Left cardiac atrium (tissue), 4 donors: Measurements from ENCODE around the gene RHAG. TPM values are rescaled to one million over a fixed set of nuclear protein-coding genes. Genes with fewer than 3 reads are reported as not detected.
"Not testable (repeated sequence)": the region's sequence is repeated elsewhere in the genome, so short reads cannot be mapped to it uniquely, and the experiment has no call there.

Source experiments
- ATAC-seq, 2 donors: fragments of 200-7000 bp; cut with Tn5 transposase; one replicate each; pipeline ENCODE4 v1.9.1; 2020; ENCODE audit warnings: mild to moderate bottlenecking in 2 of 2, moderate library complexity in 2 of 2
- DNase-seq: peaks from one replicate; pipeline ENCODE4 v3.0.0-alpha.2; 2020
- intact Hi-C, 2 donors: fragments of 100-400 bp; cut with DNase I; formaldehyde crosslinking; loops; one replicate each; pipeline versions ENCODE4 v1.14.1 to v1.15.1; 2022 to 2023
- long read RNA-seq: library from polyadenylated mRNA; unstranded; transcript quantifications from one replicate; pipeline ENCODE4 v2.0.0, GENCODE V29; 2021
- total RNA-seq, 2 donors: library from RNA; stranded (reverse); fragmentation: NEBNext Ultra II Directional; extraction: Animal tissue kit (Norgen Biotek cat#: 25700); gene quantifications; one replicate each; pipeline ENCODE4 v1.2.1, GENCODE V29; 2021
- donor health status: DM: no; HTN: yes; CAD: no.
- donor health status: DM: no; HTN: yes; CAD: no; lungs with severe emphysema.
- donor health status: DM: yes; HTN: yes; CAD: no.
- donor health status: Dilated cardiomyopathy.

Gene RHAG
- total RNA-seq: under 1 TPM; 0.60 to 0.97 TPM
- long read RNA-seq, partial matches to known transcripts: 0 of 1 reads
- long read RNA-seq, other reads (novel, unspliced or antisense): 0 of 1 reads

DNA sequence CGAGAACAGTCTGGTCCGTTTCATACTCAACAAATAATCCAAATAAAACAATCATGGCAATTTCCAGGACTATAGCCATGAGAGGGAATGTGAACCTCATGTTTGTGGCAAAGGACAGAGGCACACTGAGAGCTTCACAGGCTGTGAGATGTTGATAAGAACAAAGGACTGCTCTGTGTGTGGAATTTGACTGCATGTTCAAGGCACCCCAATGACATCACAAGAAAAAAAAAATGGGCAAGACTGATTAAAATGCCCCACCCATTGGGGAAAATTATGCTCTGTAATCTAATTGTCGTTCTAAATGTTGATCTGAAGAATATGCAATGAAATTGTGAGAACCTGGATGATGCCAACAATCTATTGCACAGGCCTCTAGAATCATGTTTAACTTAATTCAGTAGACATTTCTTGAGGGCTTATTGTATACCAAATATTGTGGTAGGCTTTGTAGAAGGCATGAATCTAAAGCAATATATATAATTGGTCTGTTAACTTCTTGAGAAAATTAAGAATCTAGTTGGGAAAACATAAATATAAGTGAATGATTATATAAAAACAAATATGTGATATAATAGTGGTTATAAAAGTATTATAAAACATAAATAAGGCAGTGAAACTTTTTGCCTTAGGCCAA lies at the start of gene RHAG:
Gene RHAG (minus strand): TSS at position 127 of the 637 bp plus-strand sequence. CDS start 27 bp downstream, at position 100.
- no peak for DNase-seq
- no peak for ATAC-seq
- intact Hi-C loops: no loop called here

DNA sequence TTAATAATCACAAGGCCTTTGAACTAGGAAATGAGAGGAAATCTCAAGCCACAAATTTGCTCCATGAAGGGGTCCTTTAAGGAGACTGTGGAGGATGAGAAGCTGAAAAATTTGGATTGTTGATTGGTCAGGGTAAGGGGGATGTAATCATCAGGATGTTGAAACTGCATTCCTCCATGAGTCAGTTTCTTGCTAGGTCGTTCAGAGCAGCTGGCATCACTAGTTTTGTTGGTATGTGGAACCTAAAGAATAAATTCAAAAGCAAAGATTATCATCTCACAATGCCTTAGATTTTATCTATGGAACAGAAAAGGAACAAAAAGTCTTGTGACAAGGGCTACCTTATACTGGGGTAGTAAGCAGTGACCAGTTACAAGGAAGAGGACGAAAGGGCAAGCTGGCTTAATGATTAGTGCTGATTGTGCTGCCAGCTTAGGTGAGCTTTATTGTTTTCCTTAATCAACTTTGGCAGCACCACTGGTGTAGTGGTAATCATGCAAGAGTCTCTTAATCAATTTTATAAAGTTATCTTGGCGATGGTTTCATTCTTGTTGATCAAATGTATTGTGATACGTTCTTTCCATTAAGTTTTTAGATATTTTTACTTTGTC lies 40.1 kb upstream of the RHAG start:
- no peak for ATAC-seq
- intact Hi-C loops: no loop called here
- no peak for DNase-seq

DNA sequence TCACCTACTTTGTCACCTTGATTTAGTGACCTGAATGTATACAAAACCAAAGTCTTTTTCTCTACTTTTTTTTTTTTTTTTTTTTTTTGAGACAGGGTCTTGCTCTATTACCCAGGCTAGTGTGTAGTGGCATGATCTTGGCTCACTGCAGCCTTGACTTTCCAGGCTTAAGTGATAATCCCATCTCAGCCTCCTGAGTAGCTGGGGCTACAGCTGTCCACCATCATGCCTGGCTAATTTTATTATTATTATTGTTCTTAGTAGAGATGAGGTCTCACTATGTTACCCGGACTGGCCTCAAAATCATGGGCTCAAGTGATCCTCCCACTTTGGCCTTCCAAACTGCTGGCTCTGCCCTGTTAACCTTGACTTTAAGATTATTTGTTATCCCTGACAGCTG lies 39.2 kb upstream of the RHAG start:
- no peak for ATAC-seq
- DNase-seq: no peak
- intact Hi-C loops: no loop called here

DNA sequence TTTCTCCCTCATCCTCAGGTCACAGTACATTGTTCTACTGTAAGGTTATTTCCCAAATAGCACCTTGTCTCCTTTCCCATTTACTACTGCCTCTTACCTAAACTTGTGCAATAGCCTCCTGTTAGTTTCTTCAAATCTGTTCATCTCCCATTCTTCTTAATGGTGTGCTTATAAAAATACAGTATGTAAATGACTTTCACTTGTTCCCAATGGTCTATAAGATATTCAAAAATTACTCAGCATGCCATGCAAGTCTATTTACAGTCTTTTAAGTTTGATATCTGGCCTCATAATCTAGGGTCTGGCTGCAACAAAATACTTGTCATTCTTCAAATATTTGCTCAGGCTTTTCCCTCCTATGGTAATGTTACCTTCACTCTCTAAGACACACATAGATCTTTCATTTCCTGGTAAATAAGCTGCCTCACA lies 31.5 kb upstream of the RHAG start:
- no peak for ATAC-seq
- no peak for DNase-seq
- intact Hi-C loops: no loop called here

DNA sequence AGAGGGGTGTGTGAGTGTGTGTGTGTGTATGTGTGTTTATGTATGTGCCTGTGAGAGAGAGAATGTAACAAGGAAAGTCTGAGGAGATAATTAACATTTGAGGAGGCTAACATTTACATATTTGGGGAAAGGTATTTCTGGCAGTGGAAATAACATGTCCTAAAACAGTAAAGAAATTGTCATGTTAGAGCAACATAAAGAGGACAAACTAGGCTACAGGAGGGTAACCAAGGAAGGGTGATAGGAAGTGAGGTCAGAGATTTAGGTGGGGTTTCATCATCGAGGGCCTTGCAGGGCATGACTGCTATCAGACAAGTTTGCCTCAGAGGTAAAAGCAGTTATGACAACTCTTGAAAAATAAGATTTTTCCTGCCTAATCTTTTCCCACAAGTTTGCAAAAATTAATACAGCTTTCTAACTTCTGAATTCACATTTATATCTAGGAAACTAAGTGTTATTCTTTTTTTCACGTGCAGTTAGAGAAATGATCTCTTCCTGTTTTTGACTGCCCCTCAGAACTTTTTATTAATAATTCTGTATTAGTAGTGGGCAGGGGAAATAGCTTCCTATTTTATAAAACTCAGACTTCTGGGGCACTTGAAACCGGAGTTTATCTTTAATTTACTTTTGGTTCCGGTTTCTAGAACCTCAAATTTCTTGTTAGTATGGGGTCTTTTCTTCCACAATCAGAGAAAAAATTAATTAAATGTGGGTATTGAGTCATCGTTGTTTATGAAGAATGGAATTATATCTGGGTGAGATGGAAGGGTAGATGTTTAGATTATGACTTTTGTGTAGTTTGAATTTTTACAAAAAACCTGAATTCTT lies 30.5 kb upstream of the RHAG start:
- intact Hi-C loops: no loop called here
- DNase-seq (no peak), ATAC-seq (no peak)

DNA sequence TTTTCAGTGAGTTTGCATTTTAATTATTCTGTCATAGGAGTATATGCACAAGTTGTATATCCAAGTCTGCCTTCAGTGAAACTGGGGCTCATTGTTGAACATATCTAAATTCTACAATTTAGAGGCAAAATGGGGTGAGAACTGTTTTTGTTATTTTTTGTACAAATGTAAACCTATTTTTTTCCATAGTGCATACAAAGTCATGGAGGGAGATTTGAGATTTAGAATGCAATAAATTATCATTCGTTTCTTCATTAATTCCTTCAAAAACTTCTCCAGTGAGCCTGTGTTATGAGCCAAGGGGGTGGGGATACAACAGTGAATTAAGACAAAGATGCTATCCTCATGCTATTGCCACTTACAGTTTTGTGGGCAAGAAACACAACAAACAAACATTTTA lies 29.8 kb upstream of the RHAG start:
- DNase-seq (no peak), ATAC-seq (no peak)
- intact Hi-C loops: no loop called here

DNA sequence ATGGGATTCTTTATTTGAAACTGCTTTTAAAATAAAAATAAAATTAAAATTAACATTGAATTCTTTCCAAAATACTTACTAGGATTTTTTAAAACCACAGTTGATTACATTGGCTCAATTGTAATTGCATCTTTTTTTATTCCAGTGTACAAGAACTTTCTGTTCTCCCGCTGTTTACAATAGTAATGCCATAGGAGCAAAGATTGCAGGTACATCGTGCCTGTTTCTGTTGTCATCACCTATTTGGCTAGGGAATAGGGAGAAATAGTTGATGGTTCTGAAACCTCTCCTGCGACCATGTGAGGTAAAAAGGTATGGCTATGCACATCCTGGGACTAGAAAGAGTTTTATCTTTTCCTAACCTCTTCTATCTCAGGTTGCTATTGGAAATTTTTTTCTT lies 28.2 kb upstream of the RHAG start:
- ATAC-seq (no peak), DNase-seq (no peak)
- intact Hi-C loops: no loop called here

DNA sequence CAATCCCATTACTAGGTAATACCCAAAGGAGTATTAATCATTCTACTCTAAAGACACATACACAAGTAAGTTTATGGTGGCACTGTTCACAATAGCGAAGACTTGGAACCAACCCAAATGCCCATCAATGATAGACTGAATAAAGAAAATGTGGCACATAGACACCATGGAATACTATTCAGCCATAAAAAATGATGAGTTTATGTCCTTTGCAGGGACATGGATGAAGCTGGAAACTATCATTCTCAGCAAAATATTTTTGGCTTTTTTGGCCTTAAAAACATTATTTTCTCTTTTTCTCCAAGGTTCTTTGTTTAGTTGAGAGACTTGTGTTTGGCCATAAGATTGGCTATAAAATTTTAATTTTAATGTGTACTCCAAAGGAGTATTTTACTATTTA lies 27.4 kb upstream of the RHAG start:
- not testable (repeated sequence) for DNase-seq, ATAC-seq

DNA sequence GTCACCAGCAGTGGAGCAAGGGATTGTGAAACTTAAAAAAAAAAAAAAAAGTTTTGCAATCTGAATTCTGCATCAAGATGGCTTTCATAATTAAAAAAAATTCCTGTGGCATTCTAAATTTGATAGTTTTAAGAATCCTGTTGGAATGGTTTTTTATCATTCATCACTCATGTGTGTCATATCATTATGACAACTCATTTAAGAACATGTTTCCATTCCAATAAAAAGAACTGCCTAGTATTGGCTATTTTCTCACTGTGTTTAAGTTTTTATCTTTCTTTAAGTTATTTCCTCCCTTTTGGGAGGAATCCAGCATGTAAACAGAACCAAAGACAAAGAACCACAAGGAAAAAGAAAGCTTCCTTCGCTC lies 26.2 kb upstream of the RHAG start:
- no peak for ATAC-seq
- intact Hi-C loops: no loop called here

More for the DNA sequence above, 27.4 kb upstream of the RHAG start:
- intact Hi-C loops: not testable (repeated sequence)

DNA sequence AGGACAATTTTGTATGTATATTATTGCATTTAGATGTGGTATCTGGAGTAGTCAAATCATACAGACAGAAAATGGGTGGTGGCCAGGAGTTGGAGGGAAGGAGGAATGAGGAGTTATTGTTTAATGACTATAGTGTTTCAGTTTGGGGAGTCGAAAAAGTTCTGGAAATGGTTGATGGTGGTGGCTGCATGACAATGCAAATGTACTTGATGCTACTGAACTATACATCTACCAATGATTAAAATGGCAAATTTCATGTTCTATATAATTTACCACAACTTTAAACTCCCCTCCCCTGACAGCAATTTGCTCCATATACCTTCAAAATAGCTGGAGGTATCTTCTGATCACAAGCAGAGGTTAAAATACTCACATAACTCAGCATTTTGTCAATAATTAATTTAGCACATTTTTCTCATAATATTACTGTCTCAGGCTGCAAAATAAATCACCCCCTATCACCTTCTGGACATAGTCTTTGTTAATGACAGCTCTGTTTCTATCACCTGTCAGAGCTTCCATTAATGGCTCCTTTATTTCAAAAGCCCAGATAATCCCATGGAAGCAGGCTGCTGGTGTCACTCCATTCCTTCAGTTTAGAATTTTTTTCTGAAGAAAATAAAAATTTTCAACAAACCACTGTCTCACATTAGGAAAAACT lies 25.7 kb upstream of the RHAG start:
- DNase-seq (no peak), ATAC-seq (no peak)
- intact Hi-C loops: no loop called here

More for the DNA sequence above, 26.2 kb upstream of the RHAG start:
- DNase-seq: no peak

DNA sequence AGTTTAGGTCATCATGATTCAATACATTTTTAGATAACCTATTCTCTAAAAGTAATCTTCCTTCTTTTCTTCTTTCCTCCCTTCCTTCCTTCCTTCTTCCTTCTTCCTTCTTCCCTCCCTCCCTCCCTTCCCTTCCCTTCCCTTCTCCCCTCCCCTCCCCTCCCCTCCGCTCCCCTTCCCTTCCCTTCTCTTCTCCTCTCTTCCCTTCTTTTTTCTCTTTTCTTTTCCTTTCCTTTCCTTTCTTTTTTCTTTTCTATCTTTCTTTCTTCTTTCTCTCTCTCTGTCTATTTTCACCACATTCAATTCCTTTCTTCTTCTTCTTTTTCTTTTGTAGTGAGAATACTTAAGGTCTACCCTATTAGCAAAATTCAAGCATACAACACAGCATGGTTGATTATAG lies 17.3 kb upstream of the RHAG start:
- DNase-seq: no peak
- no peak for ATAC-seq
- intact Hi-C loops: no loop called here

DNA sequence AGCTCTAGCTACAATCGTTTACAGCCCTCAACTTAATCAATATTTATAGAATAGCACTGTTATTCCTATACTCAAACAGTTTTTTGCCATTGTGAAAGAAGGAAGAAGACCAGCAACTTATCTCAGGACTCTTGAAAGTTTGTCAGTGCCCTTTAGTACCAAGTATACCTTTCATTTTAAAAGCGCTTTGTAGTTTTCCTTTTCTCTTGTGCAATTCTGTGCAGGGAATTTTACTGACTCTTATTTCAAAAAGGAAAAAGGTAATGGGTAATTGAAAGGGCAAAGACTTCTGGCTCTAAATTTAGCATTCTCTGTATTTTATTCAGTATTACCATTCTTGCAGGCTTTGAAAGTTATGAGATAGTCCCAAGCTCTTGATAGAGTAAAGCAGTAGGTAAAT lies 16.8 kb upstream of the RHAG start:
- no peak for ATAC-seq
- no peak for DNase-seq
- intact Hi-C loops: no loop called here

DNA sequence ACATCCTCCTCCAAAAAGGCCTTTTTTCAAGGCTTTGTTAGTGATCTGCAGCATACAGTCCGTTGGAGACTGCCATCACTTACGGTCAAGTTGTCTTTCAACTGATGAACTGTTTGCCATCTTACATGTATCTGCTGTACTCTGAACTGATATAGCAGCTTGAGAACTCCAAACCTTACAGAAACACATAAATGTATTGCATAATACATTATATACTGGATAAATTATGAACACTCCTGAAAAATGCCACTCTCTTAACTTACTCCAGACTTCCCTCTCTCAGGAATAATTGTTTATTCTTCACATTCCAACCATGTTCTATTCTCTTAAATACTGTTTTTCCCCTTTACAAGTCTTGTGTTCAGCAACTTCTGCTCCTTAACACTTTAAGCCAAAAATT lies 14.6 kb upstream of the RHAG start:
- intact Hi-C loops: no loop called here
- DNase-seq (no peak), ATAC-seq (no peak)

DNA sequence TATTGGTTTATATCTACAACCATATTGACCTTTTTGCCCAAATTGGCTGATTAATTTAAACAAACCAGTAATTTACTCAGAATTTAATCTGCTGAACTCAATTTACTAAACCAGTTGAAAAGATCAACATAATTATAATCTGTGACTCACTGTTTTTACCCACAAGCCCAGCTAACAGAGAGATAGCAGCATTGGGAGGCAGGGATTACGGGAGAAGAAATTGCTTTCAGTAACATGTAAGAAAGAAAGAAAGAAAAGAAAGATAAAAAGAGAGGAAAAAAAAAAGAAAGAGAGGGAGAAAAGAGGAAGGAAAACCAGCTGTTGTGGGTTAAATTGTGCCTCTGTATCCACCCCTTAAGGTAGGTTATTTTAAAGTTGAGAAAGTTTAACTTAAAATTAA lies 13.3 kb upstream of the RHAG start:
- no peak for ATAC-seq
- intact Hi-C loops: no loop called here

DNA sequence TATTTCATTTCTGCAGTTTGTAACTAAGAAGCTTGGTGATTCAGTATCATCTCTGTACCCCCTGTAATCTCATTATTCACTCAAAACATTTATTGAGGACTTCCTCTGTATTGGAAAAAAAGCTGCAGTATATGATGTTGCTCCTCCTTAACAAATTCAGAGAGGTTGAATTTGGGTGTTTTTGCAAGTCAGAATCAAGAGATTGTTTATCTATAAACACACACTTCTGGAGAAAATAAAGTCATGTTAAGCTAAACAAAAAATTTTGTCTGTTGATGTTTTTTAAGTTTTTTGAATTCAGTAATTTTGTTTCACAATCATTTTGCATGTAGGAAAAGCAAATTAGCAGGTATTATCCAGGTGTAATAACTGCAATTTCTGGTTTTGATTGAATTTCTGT lies 11.4 kb upstream of the RHAG start:
- ATAC-seq: no peak
- intact Hi-C loops: no loop called here
- no peak for DNase-seq

More for the DNA sequence above, 13.3 kb upstream of the RHAG start:
- no peak for DNase-seq

DNA sequence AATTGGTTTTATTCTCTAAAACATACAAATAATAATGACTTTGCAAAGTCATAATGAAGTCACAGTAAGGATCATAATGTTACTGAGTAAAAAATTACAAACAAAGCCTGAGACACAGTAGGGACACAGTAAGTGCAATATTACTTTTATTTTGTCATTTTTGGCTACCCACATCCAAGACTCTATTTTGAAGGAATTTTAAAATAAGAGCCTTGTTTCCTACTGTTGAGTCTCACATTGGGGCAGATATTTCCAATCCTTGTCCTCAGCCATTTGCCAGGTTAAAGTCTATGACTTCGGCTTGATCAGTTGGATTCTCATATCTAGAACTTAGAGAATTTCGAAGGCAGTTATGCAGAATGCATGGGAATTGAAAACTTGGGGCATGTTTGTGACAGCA lies 10.8 kb upstream of the RHAG start:
- DNase-seq (no peak), ATAC-seq (no peak)
- intact Hi-C loops: no loop called here

DNA sequence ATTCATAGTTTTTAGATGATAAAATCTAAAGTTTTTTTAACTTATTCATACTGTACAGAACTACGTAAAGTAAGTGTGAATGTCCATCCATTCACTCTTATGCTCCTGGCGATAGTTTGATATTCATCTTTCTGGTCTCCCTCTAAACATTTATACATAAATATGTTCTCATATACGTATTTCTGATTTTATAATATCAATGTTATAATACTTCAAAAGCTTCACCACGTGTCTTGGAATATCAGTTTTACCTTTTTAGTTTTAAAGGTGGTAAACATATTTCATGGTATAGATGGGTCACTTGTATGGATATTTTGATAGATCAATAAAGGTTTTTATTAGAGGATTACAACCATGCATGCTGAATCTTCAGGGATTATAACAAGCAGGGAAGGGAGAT lies 10.3 kb upstream of the RHAG start:
- no peak for DNase-seq
- no peak for ATAC-seq
- intact Hi-C loops: no loop called here

DNA sequence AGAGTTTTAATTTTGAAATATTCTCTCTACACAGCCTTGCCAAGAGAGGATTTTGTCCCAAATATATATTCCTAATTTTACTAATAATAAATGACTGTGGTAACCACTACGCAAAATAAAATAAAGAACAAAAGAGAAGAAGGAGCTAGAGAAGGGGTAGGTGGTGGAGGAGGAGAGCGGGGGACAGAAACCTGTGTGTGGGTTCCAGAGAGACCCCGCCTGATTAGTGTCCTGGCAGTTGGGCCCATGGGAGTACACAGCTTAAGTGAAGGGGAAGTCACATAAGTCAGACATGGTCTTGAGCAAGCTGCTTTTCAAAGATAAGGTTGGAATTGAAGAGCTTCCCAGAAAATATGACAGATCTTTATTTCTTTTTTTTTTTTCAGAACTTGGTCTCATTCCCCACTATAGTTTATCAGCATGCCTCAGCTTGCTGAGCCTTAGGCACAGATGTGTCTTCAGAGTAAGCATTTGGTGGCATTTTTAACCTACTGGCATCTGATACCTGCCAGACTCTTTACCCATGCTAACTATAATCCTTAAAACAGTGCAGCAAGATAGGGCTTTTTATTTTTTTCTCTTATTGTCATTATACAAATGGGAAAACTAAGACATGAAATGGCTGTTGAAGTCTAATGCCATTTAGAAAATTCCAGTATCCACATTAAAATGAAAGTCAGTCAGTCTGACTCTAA lies 9.6 kb upstream of the RHAG start:
- intact Hi-C loops: no loop called here
- ATAC-seq: no peak

DNA sequence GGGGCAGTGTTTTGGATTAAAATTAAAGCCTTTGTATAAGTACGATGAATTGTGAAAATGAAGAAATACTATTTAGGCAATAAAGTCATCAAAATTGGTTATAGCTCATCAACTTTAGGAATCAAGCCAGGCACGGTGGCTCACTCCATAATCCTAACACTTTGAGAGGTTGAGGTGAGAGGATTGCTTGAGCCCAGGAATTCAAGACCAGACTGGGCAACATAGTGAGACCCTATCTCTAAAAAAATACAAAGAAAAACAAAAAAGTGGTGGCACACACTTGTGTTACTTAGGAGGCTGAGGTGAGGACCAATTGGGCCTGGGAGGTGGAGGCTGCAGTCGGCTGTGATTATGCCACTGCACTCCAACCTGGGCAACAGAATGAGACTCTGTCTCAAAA lies 8.5 kb upstream of the RHAG start:
- intact Hi-C loops: no loop called here
- ATAC-seq (no peak), DNase-seq (no peak)

More for the DNA sequence above, 9.6 kb upstream of the RHAG start:
- DNase-seq: no peak
